ENCODE data around the gene HLTF. TPM values are rescaled to one million over a fixed set of nuclear protein-coding genes. Genes with fewer than 3 reads are reported as not detected.

Gene HLTF, protein sequence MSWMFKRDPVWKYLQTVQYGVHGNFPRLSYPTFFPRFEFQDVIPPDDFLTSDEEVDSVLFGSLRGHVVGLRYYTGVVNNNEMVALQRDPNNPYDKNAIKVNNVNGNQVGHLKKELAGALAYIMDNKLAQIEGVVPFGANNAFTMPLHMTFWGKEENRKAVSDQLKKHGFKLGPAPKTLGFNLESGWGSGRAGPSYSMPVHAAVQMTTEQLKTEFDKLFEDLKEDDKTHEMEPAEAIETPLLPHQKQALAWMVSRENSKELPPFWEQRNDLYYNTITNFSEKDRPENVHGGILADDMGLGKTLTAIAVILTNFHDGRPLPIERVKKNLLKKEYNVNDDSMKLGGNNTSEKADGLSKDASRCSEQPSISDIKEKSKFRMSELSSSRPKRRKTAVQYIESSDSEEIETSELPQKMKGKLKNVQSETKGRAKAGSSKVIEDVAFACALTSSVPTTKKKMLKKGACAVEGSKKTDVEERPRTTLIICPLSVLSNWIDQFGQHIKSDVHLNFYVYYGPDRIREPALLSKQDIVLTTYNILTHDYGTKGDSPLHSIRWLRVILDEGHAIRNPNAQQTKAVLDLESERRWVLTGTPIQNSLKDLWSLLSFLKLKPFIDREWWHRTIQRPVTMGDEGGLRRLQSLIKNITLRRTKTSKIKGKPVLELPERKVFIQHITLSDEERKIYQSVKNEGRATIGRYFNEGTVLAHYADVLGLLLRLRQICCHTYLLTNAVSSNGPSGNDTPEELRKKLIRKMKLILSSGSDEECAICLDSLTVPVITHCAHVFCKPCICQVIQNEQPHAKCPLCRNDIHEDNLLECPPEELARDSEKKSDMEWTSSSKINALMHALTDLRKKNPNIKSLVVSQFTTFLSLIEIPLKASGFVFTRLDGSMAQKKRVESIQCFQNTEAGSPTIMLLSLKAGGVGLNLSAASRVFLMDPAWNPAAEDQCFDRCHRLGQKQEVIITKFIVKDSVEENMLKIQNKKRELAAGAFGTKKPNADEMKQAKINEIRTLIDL
- 18.2 TPM for polyA plus RNA-seq (2013, experiment 1 of 4)
- polyA plus RNA-seq (2013, experiment 2 of 4) = 20.2 TPM
- 23.4 TPM for polyA plus RNA-seq (2013, experiment 3 of 4)
- polyA plus RNA-seq (2013, experiment 4 of 4) = 27.2 TPM

DNA sequence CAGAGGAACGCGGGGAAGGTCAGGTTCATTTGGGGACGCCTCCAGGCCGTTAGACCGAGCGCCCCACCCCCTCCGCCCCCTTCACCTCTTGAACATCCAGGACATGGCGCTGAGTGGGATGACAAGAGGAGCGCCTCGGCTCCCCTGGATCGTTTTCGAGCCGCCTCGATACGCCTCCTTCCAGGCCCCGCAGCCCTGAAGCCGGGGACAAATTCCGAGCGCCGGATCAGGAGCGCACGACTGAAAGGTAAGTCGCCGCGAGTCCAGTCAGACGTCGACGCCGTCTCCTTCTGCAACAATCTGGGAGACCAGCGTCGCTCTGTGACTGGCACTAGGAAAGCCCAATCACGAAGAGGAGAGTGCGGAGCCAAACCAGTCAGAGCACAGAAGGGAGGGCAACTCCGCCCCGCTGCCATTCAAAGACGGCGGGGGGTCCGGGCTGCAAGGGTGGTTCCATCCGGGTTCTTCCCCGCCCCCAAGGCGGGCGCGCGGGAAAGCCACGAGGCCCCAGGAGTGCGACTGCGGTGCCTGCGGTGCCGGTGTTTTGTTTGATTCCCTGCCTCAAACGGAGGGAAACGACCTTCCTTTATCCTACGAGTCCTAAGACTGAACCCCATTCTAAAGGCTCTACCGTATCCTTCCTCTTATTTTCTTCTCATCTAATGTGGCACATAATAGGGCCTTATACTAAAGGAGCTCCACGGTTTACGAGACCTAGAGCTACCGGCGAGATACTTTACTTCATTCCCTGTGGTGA, at the start of gene HLTF:
HLTF (minus strand) TSS at position 302 of the 757 bp plus-strand sequence; CDS start at position 105, 197 bp downstream.
- Histone ChIP-seq H3K27me3 (ENCODE audit: control insufficient read depth, insufficient read depth, low read length, poor library complexity, severe bottlenecking) (no peaks in the 10 kb centered on the region), H3K27ac (ENCODE audit: insufficient read depth, low read depth, low read length, poor library complexity, severe bottlenecking) (peak within 1 kb of the TSS; percentile 84), H3K9me3 (ENCODE audit: control insufficient read depth, low read length) (no peaks in the 10 kb centered on the region), H3K4me1 (ENCODE audit: control insufficient read depth, insufficient read depth, low read length) (no peaks in the 10 kb centered on the region), H3K36me3 (ENCODE audit: control insufficient read depth, insufficient read depth, low read length) (no peaks in the 10 kb centered on the region), H3K4me3 (ENCODE audit: insufficient read depth, low read depth, low read length) (peak within 1 kb of the TSS; percentile 68)
- 11% methylated on average over 57 of the region's 57 CpGs for WGBS, 2 experiments

DNA sequence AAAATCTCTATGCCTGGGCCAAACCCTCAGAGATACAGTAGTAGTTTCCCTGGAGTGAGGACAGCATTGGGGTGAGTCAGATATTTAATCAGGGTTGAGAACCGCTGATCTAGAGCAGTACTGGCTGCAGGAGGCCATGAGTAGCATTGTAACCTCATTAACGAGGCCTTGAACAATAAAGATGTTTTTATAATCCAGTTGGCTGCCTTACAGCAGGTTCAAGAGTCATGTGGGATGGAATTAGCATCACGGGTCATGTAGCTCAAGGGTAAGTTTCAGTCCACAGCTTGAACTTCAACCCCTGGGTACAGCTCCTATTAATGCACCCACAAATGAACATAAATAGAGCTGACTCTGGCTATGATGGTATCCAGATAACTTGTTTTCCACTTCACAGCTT, 48.2 kb upstream of the HLTF start:
- Histone ChIP-seq H3K9me3 (ENCODE audit: control insufficient read depth, low read length) (no peaks in the 10 kb centered on the region), H3K27ac (ENCODE audit: insufficient read depth, low read depth, low read length, poor library complexity, severe bottlenecking) (no peak overlapping the region), H3K4me3 (ENCODE audit: insufficient read depth, low read depth, low read length) (no peak overlapping the region), H3K27me3 (ENCODE audit: control insufficient read depth, insufficient read depth, low read length, poor library complexity, severe bottlenecking) (no peaks in the 10 kb centered on the region), H3K36me3 (ENCODE audit: control insufficient read depth, insufficient read depth, low read length) (peaks cover 5% of the 10 kb centered on the region), H3K4me1 (ENCODE audit: control insufficient read depth, insufficient read depth, low read length) (no peaks in the 10 kb centered on the region)
- 87 to 92% methylated on average over 3 of the region's 3 CpGs for WGBS, 2 experiments

DNA sequence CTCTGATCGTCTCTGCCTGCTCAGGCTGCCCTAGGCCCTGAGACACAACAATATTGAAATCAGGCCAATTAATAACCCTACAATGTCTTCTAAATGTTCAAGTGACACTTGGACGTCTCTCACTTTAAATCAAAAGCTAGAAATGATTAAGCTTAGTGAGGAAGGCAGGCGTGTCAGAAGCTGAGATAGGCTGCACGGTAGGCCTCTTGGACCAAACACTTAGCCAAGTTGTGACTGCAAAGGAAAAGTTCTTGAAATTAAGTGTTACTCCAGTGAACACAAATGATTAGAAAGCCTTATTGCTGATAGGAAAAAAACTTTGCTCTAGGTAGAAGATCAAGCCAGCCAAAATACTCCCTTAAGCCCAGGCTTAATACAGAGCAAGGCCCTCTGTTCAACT, 45.3 kb upstream of the HLTF start:
- Histone ChIP-seq H3K4me1 (ENCODE audit: control insufficient read depth, insufficient read depth, low read length) (no peaks in the 10 kb centered on the region), H3K27me3 (ENCODE audit: control insufficient read depth, insufficient read depth, low read length, poor library complexity, severe bottlenecking) (no peaks in the 10 kb centered on the region), H3K36me3 (ENCODE audit: control insufficient read depth, insufficient read depth, low read length) (peaks cover 5% of the 10 kb centered on the region), H3K4me3 (ENCODE audit: insufficient read depth, low read depth, low read length) (no peak overlapping the region), H3K9me3 (ENCODE audit: control insufficient read depth, low read length) (no peaks in the 10 kb centered on the region), H3K27ac (ENCODE audit: insufficient read depth, low read depth, low read length, poor library complexity, severe bottlenecking) (no peak overlapping the region)
- WGBS, 2 experiments = 89 to 93% methylated on average over 4 of the region's 4 CpGs

DNA sequence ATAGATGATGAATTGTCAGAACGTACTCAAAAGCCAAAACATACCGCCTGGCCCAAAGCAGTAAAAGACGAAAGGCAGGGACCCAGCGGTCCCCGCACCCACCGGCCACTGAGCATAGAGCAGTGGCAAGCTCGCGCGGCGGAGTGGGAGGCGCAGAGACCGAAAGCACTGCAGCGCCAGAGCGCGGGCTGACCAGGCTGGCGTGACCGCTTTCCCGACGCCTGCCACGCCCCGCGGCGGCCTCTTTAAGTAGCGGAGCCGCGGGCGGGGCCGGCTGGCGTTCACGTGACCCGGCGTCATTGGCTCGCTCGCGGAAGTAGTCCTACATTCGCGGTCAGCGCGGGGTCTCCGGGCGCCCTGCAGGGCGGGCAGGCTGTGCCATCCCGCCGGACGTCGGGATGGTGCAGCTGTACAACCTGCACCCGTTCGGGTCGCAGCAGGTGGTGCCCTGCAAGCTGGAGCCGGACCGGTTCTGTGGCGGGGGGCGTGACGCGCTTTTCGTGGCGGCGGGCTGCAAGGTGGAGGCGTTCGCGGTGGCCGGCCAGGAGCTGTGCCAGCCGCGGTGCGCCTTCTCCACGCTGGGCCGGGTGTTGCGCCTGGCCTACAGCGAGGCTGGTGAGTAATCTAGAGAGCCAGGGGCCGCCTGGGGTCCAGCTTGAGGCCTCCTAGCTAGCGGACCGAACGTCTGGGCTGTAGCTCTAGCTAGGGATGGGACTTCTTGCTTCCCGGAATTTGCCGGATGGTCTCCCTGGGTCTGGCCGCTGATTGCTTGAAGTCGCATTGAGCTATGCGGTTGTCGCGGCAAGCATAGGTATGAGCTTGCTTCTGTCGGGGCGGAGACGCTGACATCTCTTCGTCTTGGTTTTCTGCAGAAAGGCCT, 43.2 kb upstream of the HLTF start, which contains the start of gene HPS3:
HPS3 (plus strand) TSS at position 313 of the 880 bp plus-strand sequence; CDS start at position 399, 86 bp downstream.
- Histone ChIP-seq H3K27ac (ENCODE audit: insufficient read depth, low read depth, low read length, poor library complexity, severe bottlenecking) (peak within 1 kb of the TSS; percentile 74), H3K4me1 (ENCODE audit: control insufficient read depth, insufficient read depth, low read length) (no peaks in the 10 kb centered on the region)
- WGBS, 2 experiments = 1% methylated on average over 84 of the region's 84 CpGs

DNA sequence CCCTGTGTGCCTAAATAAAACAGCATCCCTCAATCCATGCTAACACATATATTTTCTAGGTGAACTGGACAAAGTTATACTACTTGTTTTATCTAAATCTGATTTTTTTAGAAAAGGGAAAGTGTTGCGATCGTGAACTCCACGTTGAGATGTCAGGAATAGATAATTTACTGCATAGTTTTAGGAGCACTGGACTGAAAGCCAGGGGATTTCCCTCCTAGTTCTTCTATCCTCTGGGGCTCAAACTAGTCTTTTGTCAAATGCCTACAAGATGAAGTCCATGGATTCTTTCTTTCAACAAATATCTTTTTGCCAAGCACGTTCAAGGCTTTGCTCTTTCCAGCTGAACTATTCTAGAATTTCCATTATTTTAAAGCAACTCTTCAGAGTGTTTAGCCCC, 42.5 kb upstream of the HLTF start:
- H3K36me3 ChIP-seq (ENCODE audit: control insufficient read depth, insufficient read depth, low read length) = no peaks in the 10 kb centered on the region
- H3K9me3 ChIP-seq (ENCODE audit: control insufficient read depth, low read length) = no peaks in the 10 kb centered on the region
- H3K27ac ChIP-seq (ENCODE audit: insufficient read depth, low read depth, low read length, poor library complexity, severe bottlenecking) = no peak overlapping the region
- H3K4me3 ChIP-seq (ENCODE audit: insufficient read depth, low read depth, low read length) = peak overlapping the region; percentile 88
- H3K4me1 ChIP-seq (ENCODE audit: control insufficient read depth, insufficient read depth, low read length) = no peaks in the 10 kb centered on the region
- 80 to 87% methylated on average over 4 of the region's 4 CpGs for WGBS, 2 experiments
- H3K27me3 ChIP-seq (ENCODE audit: control insufficient read depth, insufficient read depth, low read length, poor library complexity, severe bottlenecking) = no peaks in the 10 kb centered on the region

More for the DNA sequence above, 43.2 kb upstream of the HLTF start, which contains the start of gene HPS3:
- no peaks in the 10 kb centered on the region for H3K27me3 ChIP-seq (ENCODE audit: control insufficient read depth, insufficient read depth, low read length, poor library complexity, severe bottlenecking)
- peak within 1 kb of the TSS; percentile 88 for H3K4me3 ChIP-seq (ENCODE audit: insufficient read depth, low read depth, low read length)
- H3K36me3 ChIP-seq (ENCODE audit: control insufficient read depth, insufficient read depth, low read length) = no peaks in the 10 kb centered on the region
- H3K9me3 ChIP-seq (ENCODE audit: control insufficient read depth, low read length) = no peaks in the 10 kb centered on the region

DNA sequence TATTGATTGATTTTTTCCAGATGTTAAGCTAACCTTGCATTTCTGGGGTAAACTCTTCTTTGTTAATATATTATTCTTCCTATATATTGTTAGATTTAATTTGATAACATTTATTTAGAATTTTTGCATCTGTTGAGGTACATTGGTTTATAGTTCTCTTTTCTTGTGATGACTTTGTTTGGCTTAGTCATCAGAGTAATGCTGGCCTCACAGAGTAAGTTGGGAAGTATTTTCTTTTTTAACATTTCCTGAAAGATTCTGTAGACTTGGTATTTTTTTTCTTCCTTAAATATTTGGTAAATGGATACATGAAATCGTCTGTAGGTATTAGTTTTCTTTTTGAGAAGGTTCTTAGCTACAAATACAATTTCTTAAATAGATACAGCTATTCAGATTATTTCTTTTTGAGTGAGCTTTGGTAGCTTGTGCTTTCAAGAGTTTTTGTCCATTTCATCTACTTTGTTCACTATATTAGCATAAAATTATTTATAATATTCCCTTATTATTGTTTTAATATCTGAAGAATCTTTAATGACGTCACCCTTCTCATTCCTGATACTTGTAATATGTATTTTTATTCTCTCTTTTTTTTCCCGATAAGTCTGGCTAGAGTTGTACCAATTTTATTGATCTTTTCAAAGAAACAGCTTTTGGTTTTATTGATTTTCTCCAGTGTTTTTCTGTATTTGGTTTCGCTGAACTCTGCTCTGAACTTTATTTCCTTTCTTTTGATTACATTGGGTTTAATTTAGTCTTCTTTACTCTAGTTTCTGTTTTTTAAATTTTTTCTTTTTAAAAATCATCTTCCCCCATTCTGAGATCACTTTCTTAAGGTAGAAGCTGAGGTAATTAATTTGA, 36.6 kb upstream of the HLTF start:
- H3K4me3 ChIP-seq (ENCODE audit: insufficient read depth, low read depth, low read length) = no peak overlapping the region
- no peaks in the 10 kb centered on the region for H3K4me1 ChIP-seq (ENCODE audit: control insufficient read depth, insufficient read depth, low read length)
- WGBS, 2 experiments = 87% methylated on average over 2 of the region's 4 CpGs; no CpG with 5 or more reads in 1 of the 2 experiments

DNA sequence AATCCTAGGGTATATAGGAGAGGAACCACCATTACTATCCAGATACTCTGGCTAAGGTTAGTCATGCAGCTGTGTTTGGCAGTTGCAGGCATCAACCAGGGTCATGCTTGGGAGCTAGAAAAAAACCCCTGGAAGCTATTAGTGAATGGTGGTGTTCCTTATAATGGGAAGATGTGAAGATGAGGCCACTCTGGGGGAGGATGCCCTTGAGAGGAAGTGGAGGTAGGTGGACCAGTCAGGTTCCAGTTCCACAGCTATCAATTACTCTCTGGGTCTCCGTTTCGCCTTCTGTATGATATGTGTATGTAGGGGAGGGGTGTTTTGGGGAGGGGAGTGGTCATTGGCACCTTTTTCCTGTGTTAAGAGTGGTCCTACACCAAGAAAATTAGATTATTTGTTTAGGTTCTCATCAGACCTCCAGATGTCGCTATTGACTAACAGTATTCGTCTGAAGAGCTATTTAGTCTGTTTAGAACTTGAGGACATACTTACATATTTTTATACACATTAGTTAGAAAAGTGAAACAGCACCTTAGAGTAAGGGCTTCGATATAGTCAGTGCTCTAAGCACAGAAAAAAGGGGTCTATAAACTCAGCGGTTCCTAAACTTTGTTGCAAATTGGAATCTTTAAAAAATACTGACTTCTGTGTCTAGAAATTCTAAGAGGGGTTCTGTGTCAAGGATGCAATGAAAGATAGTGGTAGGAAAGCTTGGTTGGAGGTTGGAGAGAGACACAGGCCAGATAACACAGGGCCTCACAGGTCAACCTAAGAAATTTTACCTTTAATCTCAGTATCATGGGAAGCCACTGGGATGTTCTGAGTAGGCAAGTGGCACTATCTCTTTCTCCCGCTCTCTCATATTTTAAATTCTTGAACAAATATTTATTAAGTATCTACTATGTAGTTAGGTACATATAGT, 34.0 kb upstream of the HLTF start:
- H3K4me3 ChIP-seq (ENCODE audit: insufficient read depth, low read depth, low read length) = no peak overlapping the region
- no peaks in the 10 kb centered on the region for H3K36me3 ChIP-seq (ENCODE audit: control insufficient read depth, insufficient read depth, low read length)
- H3K27ac ChIP-seq (ENCODE audit: insufficient read depth, low read depth, low read length, poor library complexity, severe bottlenecking) = no peak overlapping the region
- H3K9me3 ChIP-seq (ENCODE audit: control insufficient read depth, low read length) = no peaks in the 10 kb centered on the region
- H3K27me3 ChIP-seq (ENCODE audit: control insufficient read depth, insufficient read depth, low read length, poor library complexity, severe bottlenecking) = no peaks in the 10 kb centered on the region
- WGBS, 2 experiments = 23 to 28% methylated on average over 4 to 6 of the region's 7 CpGs
- H3K4me1 ChIP-seq (ENCODE audit: control insufficient read depth, insufficient read depth, low read length) = no peaks in the 10 kb centered on the region

More for the DNA sequence above, 36.6 kb upstream of the HLTF start:
- Histone ChIP-seq H3K27ac (ENCODE audit: insufficient read depth, low read depth, low read length, poor library complexity, severe bottlenecking) (no peak overlapping the region), H3K36me3 (ENCODE audit: control insufficient read depth, insufficient read depth, low read length) (no peaks in the 10 kb centered on the region), H3K9me3 (ENCODE audit: control insufficient read depth, low read length) (no peaks in the 10 kb centered on the region), H3K27me3 (ENCODE audit: control insufficient read depth, insufficient read depth, low read length, poor library complexity, severe bottlenecking) (no peaks in the 10 kb centered on the region)

DNA sequence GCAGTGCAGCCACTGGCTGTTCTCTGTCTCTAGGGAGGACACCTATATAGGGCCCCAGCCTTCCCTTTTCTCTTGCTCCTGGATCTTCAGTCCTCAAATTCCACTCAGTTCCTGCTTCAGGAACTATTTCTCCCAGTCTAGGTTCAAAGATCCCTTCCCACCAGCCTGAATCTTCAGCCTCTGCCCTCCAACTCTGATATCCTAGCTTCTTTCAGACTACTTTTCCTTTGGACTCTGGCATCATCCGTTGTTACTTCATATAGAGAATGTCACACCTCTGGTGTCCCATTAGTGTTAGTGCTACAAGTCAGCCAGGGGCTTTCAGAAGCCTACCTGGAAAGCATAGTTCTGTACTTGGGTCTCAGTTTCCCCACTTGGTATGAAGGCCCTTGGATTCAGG, 33.1 kb upstream of the HLTF start:
- H3K9me3 ChIP-seq (ENCODE audit: control insufficient read depth, low read length) = no peaks in the 10 kb centered on the region
- H3K4me3 ChIP-seq (ENCODE audit: insufficient read depth, low read depth, low read length) = no peak overlapping the region
- WGBS, 2 experiments = 78 to 82% methylated on average over 1 of the region's 1 CpG
- no peak overlapping the region for H3K27ac ChIP-seq (ENCODE audit: insufficient read depth, low read depth, low read length, poor library complexity, severe bottlenecking)
- no peaks in the 10 kb centered on the region for H3K4me1 ChIP-seq (ENCODE audit: control insufficient read depth, insufficient read depth, low read length)
- no peaks in the 10 kb centered on the region for H3K36me3 ChIP-seq (ENCODE audit: control insufficient read depth, insufficient read depth, low read length)
- H3K27me3 ChIP-seq (ENCODE audit: control insufficient read depth, insufficient read depth, low read length, poor library complexity, severe bottlenecking) = no peaks in the 10 kb centered on the region
